Neutrophil (primary cell): ENCODE data around the gene CD300LG.

Source experiments
- H3K27ac ChIP-seq: fragments of 200-600 bp; sonication (generic); 2 replicates; pipeline ENCODE4 v1.5.1; 2016; ENCODE audit warnings: mild to moderate bottlenecking, moderate library complexity
- H3K27me3 ChIP-seq: fragments of 200-600 bp; sonication (generic); 2 replicates; pipeline ENCODE4 v1.6.0; 2016; ENCODE audit warnings: mild to moderate bottlenecking
- H3K36me3 ChIP-seq: fragments of 200-600 bp; sonication (generic); 2 replicates; pipeline ENCODE4 v1.5.1; 2017
- H3K4me1 ChIP-seq, 2 experiments: fragments of 200-600 bp in 1 of 2; sonication (generic) in 1 of 2; 1 replicate in 1 of 2; 2 replicates in 1 of 2; pipeline versions ENCODE4 v1.5.1 to v1.6.1; 2013 to 2016; ENCODE audit warnings: low read depth in 1 of 2, low read length in 1 of 2, mild to moderate bottlenecking in 1 of 2, moderate library complexity in 1 of 2; ENCODE audit not compliant: control insufficient read depth in 1 of 2, insufficient read depth in 1 of 2
- H3K4me3 ChIP-seq, 2 experiments: fragments of 200-600 bp in 1 of 2; sonication (generic) in 1 of 2; 1 replicate in 1 of 2; 2 replicates in 1 of 2; pipeline ENCODE4 v1.5.1; 2013 to 2016; ENCODE audit warnings: low read depth in 1 of 2, low read length in 1 of 2, mild to moderate bottlenecking in 1 of 2, moderate library complexity in 1 of 2
- H3K9me3 ChIP-seq: fragments of 200-600 bp; sonication (generic); 2 replicates; pipeline ENCODE4 v1.5.1; 2016
- CTCF ChIP-seq: fragments of 200-600 bp; sonication (generic); IDR thresholded peaks from 2 replicates; pipeline ENCODE4 v1.5.1; 2016; ENCODE audit warnings: antibody characterized with exemption

The CD300LG gene

DNA sequence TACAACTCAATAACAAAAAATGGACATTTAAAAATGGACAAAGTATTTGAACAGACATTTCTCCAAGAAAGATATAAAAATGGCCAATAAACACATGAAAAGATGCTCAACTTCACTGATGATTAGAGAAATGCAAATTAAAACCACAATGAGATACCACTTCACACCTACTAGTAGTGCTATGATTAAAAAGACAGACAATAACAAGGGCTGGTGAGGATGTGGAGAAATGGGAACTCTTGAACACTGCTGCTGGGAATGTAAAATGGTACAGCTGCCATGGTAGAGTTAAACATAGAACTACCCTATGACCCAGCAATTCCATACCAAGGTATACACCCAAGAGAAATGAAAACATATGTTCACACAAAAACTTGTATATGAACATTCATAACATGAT is 41.9 kb upstream of the CD300LG start:
- no peak overlapping the region for H3K4me3 ChIP-seq
- H3K36me3 ChIP-seq = no peaks in the 10 kb centered on the region
- H3K9me3 ChIP-seq = no peaks in the 10 kb centered on the region
- H3K4me1 ChIP-seq = no peaks in the 10 kb centered on the region
- TF ChIP-seq CTCF = no peak
- no peaks in the 10 kb centered on the region for H3K27me3 ChIP-seq
- H3K27ac ChIP-seq = no peak overlapping the region

DNA sequence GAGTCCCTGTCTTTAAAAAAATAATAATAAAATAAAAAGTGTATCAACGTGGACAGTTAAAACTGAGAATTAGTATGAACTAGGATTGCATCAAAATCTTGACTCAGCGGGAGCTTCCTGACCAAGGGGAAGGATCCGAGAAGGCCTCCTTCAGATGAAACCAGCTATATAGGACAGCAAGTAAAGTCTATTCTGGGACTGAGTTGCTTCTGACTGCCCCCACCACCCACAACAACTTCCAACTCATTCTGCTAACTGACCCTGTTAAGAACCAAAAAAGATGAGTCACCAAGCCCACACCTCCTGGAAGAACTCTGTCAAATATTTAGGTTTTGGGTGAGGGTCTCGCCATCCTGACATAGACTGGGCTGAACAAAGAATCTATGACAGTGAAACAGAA is 38.9 kb upstream of the CD300LG start:
- H3K4me1 ChIP-seq = no peaks in the 10 kb centered on the region
- no peaks in the 10 kb centered on the region for H3K9me3 ChIP-seq
- no peak overlapping the region for H3K27ac ChIP-seq
- no peaks in the 10 kb centered on the region for H3K27me3 ChIP-seq
- no peaks in the 10 kb centered on the region for H3K36me3 ChIP-seq
- H3K4me3 ChIP-seq = no peak overlapping the region
- no peak for TF ChIP-seq CTCF

DNA sequence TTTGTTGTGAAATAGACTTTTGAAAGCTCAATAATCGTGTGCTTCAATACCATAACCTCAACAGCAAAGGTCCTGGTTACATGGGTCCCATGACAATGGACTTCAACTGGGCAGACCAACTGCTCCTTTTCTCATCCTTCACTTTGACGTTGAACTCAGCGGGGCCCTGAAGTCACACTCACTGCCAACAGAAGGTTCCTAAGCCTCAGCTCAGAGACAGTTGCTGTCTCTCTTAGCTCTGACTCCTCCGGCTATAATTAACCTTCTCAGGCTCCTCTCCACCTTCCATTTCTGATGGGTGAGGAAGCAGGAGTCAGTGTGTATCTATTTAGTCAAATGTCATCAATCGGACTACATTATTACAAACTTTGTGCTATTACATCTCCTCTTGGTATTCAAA is 37.9 kb upstream of the CD300LG start:
- Histone ChIP-seq H3K27ac (no peak overlapping the region), H3K36me3 (no peaks in the 10 kb centered on the region), H3K4me1 (no peaks in the 10 kb centered on the region), H3K9me3 (no peaks in the 10 kb centered on the region), H3K4me3 (no peak overlapping the region), H3K27me3 (no peaks in the 10 kb centered on the region)
- no peak for TF ChIP-seq CTCF

DNA sequence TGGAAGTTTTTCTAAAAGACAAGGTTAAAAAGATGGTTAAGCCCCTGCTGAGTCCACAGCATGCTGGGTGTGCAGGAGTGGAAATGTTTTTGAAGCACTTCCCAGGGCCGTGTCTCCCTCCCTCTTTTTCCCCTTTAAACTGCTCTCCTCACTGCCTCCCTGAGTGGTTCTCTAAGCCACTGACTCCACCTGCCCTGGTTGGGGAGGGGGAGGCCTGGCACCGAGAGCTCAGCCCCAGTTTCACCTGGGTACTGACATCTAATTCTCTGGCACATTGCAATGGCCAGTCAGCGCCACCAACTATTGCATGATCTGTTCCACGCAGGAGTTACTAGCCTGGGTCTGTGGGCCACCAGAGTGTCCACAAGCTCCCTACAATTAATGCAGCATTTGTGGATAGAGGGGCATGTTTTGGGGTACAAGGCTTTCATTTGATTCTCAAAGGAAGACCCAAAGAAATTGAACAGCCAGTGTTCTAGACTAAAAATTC is 36.7 kb upstream of the CD300LG start:
- Histone ChIP-seq H3K27me3 (no peaks in the 10 kb centered on the region), H3K36me3 (no peaks in the 10 kb centered on the region), H3K27ac (no peak overlapping the region), H3K4me1 (no peaks in the 10 kb centered on the region), H3K9me3 (no peaks in the 10 kb centered on the region), H3K4me3 (no peak overlapping the region)
- TF ChIP-seq CTCF = no peak

- Histone ChIP-seq H3K4me1 (no peaks in the 10 kb centered on the region), H3K27ac (no peak overlapping the region), H3K27me3 (no peaks in the 10 kb centered on the region), H3K36me3 (no peaks in the 10 kb centered on the region), H3K9me3 (no peaks in the 10 kb centered on the region), H3K4me3 (no peak overlapping the region)
- TF ChIP-seq CTCF = no peak
Observed at GRCh38 chr17:43810823-43811222, 36.2 kb upstream of the CD300LG start.
